Naive thymus-derived CD4-positive, alpha-beta T cell (primary cell): Measurements from ENCODE around the gene PEF1. TPM values are rescaled to one million over a fixed set of nuclear protein-coding genes. Genes with fewer than 3 reads are reported as not detected.

Source experiments
- ATAC-seq: fragments of 150-1000 bp; cut with Tn5 transposase; 2 replicates; pipeline ENCODE4 v1.10.0; 2021; ENCODE audit warnings: mild to moderate bottlenecking, moderate library complexity
- CTCF ChIA-PET: fragments of 350-600 bp; sonication (Branson Sonifier 250); formaldehyde crosslinking; loops from one replicate; lab custom pipeline; 2021; ENCODE audit warnings: antibody characterized with exemption; lab: Charles Lee
- POLR2A ChIA-PET: fragments of 350-600 bp; sonication (Branson Sonifier 250); formaldehyde crosslinking; loops from one replicate; lab custom pipeline; 2021; ENCODE audit warnings: antibody characterized with exemption, inconsistent platforms; lab: Charles Lee
- DNase-seq, 9 donors: peaks; one replicate each; pipeline versions ENCODE4 v3.0.0 to v3.0.0-alpha.2; 2020 to 2022; ENCODE audit warnings: mixed read lengths in 1 of 9
- H3K27ac ChIP-seq: one replicate; pipeline ENCODE4 v1.7.0; 2013; ENCODE audit warnings: mild to moderate bottlenecking, low read depth, low read length, moderate library complexity
- H3K27me3 ChIP-seq, 2 donors: one replicate each; pipeline ENCODE4 v1.7.0; 2013; ENCODE audit warnings: low read length in 2 of 2, mild to moderate bottlenecking in 2 of 2, moderate library complexity in 2 of 2; ENCODE audit not compliant: control insufficient read depth in 2 of 2, insufficient read depth in 2 of 2
- H3K36me3 ChIP-seq, 3 experiments: 1 replicate in 2 of 3; 2 replicates in 1 of 3; pipeline ENCODE4 v1.7.0; 2013; ENCODE audit warnings: low read length in 3 of 3, mild to moderate bottlenecking in 3 of 3, moderate library complexity in 1 of 3; ENCODE audit not compliant: insufficient read depth in 3 of 3, control insufficient read depth in 2 of 3
- H3K4me1 ChIP-seq, 2 donors: one replicate each; pipeline ENCODE4 v1.7.0; 2013; ENCODE audit warnings: low read length in 2 of 2, mild to moderate bottlenecking in 2 of 2, moderate library complexity in 1 of 2; ENCODE audit not compliant: control insufficient read depth in 2 of 2, insufficient read depth in 2 of 2
- H3K4me3 ChIP-seq: 2 replicates; pipeline ENCODE4 v1.7.0; 2013; ENCODE audit warnings: mild to moderate bottlenecking, low read length
- H3K9me3 ChIP-seq, 3 experiments: 1 replicate in 2 of 3; 2 replicates in 1 of 3; pipeline ENCODE4 v1.7.0; 2013; ENCODE audit warnings: low read length in 3 of 3; ENCODE audit not compliant: control insufficient read depth in 2 of 3
- H3K27ac Mint-ChIP-seq, 9 donors: one replicate each; pipeline ENCODE4 v1.8.0; 2020 to 2022; ENCODE audit warnings: mixed read lengths in 9 of 9, mild to moderate bottlenecking in 8 of 9, moderate library complexity in 5 of 9, inconsistent platforms in 2 of 9
- H3K27me3 Mint-ChIP-seq, 5 donors: one replicate each; pipeline ENCODE4 v1.8.0; 2021 to 2022; ENCODE audit warnings: mixed read lengths in 5 of 5, mild to moderate bottlenecking in 1 of 5
- H3K36me3 Mint-ChIP-seq, 5 donors: one replicate each; pipeline ENCODE4 v1.8.0; 2020 to 2022; ENCODE audit warnings: mixed read lengths in 5 of 5, mild to moderate bottlenecking in 3 of 5, inconsistent platforms in 1 of 5
- H3K4me1 Mint-ChIP-seq, 7 donors: one replicate each; pipeline ENCODE4 v1.8.0; 2020 to 2022; ENCODE audit warnings: mixed read lengths in 7 of 7, mild to moderate bottlenecking in 3 of 7, inconsistent platforms in 1 of 7
- H3K4me3 Mint-ChIP-seq, 10 donors: one replicate each; pipeline ENCODE4 v1.8.0; 2020 to 2022; ENCODE audit warnings: mild to moderate bottlenecking in 10 of 10, mixed read lengths in 10 of 10, moderate library complexity in 6 of 10, inconsistent platforms in 2 of 10
- H3K9me3 Mint-ChIP-seq, 11 donors: one replicate each; pipeline ENCODE4 v1.8.0; 2020 to 2022; ENCODE audit warnings: mixed read lengths in 11 of 11, mild to moderate bottlenecking in 4 of 11, inconsistent platforms in 1 of 11, moderate library complexity in 1 of 11
- intact Hi-C, 2 donors: fragments of 100-400 bp; cut with micrococcal nuclease; formaldehyde crosslinking; loops; one replicate each; pipeline ENCODE4 v1.15.1; 2023
- polyA plus RNA-seq, 2 donors: library from polyadenylated mRNA; unstranded; fragments of 300-500 nt; fragmentation: Illumina TruSeq; gene quantifications; one replicate each; pipeline ENCODE4 v1.2.3, GENCODE V29; 2021
- total RNA-seq, 6 experiments: library from RNA in 5 of 6; stranded (reverse) in 5 of 6; gene quantifications; 1 replicate in 5 of 6; 2 replicates in 1 of 6; pipeline ENCODE4 v1.2.3 and lab custom pipeline; 2021 to 2026

The PEF1 gene
- total and polyA plus RNA-seq, 7 experiments from 2014 or later = 37.7 to 87.7 (median 45.5) TPM

DNA sequence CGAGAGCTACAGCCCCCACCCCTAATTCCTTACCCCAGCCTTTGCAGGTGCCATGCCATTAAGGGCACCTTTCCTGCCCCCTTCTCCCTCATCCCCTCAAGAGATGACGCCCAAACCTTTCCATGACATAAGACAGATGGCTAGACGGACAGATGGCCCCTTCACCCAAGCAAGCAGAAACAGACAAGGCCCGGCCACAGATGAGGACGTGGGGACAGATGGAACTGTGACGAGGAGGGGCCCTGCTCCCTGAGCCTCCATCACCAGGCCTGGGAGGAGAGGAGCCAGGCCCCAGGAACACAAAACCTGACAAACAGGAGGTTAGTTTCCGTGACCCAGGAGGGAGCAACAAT lies 24.7 kb upstream of the PEF1 start:
- Mint-ChIP-seq H3K4me1 (peaks cover 6 to 17% (median 13%) of the 10 kb centered on the region in 7 donors), H3K4me3 (peak overlapping the region in 8 of 10 donors; percentile 13 to 84 (median 61)), H3K27me3 (peaks cover 7 to 26% (median 16%) of the 10 kb centered on the region in 5 donors), H3K9me3 (no peaks in the 10 kb centered on the region), H3K27ac (no peak overlapping the region), H3K36me3 (no peaks in the 10 kb centered on the region)
- CTCF ChIA-PET = no interaction called here
- DNase-seq = no peak
- Histone ChIP-seq H3K27ac (no peak overlapping the region), H3K36me3 (no peaks in the 10 kb centered on the region), H3K27me3 (peaks cover 0 to 4% of the 10 kb centered on the region in 2 donors), H3K4me3 (no peak overlapping the region), H3K4me1 (peaks cover 2 to 4% of the 10 kb centered on the region in 2 donors), H3K9me3 (no peaks in the 10 kb centered on the region)
- intact Hi-C loops = no loop called here
- no peak for ATAC-seq
- POLR2A ChIA-PET = interaction anchor here (0.6 kb wide), 1 partner anchor 475 kb away, joined by 4 read pairs; no protein-coding TSS in a partner anchor

DNA sequence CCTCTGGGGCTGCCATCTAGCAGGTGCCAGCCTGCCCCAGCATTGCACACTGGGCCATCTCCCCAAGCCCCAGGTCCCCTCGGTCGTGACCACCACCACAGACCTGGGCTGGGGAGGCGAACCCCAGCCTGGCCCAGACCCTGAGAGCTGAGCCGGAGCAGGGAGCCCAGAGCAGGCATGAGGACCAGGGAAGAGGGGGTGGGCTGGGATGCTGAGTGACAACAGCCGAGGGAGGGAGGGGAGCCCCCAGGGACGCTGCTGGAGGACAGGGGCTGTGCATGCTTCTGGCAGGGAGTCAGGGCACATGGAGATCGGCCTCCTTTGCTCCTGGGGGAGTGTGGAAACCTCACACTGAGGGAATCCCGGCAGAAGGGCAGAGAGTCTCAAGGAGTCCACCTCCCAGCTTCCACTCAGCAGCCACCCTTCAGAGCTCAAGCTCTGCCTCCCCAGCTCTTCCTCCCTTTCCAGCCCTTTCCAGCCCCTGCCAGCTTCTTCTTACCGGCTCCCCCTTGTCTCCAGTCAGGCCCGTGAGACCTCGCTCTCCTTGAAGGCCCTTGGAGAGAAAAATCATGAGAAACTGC lies 23.7 kb upstream of the PEF1 start:
- H3K9me3 ChIP-seq = no peaks in the 10 kb centered on the region
- H3K27me3 Mint-ChIP-seq = peaks cover 11 to 30% (median 16%) of the 10 kb centered on the region in 5 donors
- H3K4me3 Mint-ChIP-seq = no peak overlapping the region
- CTCF ChIA-PET = no interaction called here
- peaks cover 0 to 4% of the 10 kb centered on the region in 2 donors for H3K27me3 ChIP-seq
- ATAC-seq (no peak), DNase-seq (no peak)
- no peaks in the 10 kb centered on the region for H3K36me3 Mint-ChIP-seq
- peaks cover 9 to 17% (median 13%) of the 10 kb centered on the region in 7 donors for H3K4me1 Mint-ChIP-seq
- peaks cover 2 to 4% of the 10 kb centered on the region in 2 donors for H3K4me1 ChIP-seq
- intact Hi-C loops = no loop called here
- POLR2A ChIA-PET = no interaction called here
- no peak overlapping the region for H3K27ac ChIP-seq
- H3K27ac Mint-ChIP-seq = no peak overlapping the region
- no peak overlapping the region for H3K4me3 ChIP-seq
- no peaks in the 10 kb centered on the region for H3K36me3 ChIP-seq
- H3K9me3 Mint-ChIP-seq = peaks cover 0 to 2% (median 0%) of the 10 kb centered on the region in 11 donors

DNA sequence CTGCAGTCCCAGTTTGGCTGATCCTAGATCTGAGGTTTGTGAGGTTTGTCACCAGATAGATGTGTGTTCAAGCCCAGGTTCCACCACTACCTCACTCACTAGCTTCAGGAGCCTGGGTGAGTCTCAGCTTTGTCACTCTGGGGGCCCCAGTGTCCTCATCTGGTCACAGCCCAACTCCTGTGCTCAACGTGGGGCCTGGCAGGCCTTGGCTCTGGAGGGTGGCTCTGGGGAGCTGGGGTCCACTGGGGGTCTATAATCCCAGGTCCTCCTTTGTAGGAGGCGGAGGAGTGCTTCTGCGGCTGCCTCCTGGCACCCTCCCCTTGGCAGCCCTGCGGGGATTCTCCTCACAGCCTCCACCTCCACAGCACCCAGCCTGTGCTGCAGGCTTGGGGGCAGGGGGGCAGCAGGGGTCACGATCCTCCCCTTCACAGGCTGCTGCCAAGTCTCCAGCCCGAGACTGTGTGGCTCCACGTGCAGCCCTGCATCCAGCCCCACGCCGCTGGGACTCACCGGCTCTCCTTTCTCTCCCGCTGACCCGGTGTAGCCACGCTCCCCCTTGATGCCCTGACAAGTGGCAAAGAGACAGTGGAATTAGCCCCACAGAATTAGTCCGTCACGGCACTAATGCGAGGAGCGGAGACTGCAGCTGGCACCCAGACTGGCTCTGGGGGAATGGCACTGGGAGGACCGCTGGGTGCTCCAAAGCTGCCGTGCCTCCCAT lies 22.5 kb upstream of the PEF1 start:
- H3K4me1 Mint-ChIP-seq = peaks cover 9 to 17% (median 13%) of the 10 kb centered on the region in 7 donors
- intact Hi-C loops = no loop called here
- ATAC-seq = no peak
- peaks cover 2 to 4% of the 10 kb centered on the region in 2 donors for H3K4me1 ChIP-seq
- ChIA-PET CTCF (interaction anchor here (0.6 to 8.2 kb wide), 3 partner anchors 15 to 562 kb away, joined by 3 to 70 read pairs (median 6); no protein-coding TSS in a partner anchor), POLR2A (no interaction called here)
- peaks cover 0 to 2% (median 0%) of the 10 kb centered on the region in 11 donors for H3K9me3 Mint-ChIP-seq
- H3K9me3 ChIP-seq = no peaks in the 10 kb centered on the region
- no peak overlapping the region for H3K27ac ChIP-seq
- no peak overlapping the region for H3K4me3 Mint-ChIP-seq
- no peaks in the 10 kb centered on the region for H3K36me3 ChIP-seq
- no peak overlapping the region for H3K27ac Mint-ChIP-seq
- no peaks in the 10 kb centered on the region for H3K36me3 Mint-ChIP-seq
- peaks cover 12 to 33% (median 16%) of the 10 kb centered on the region in 5 donors for H3K27me3 Mint-ChIP-seq
- no peak for DNase-seq
- H3K4me3 ChIP-seq = no peak overlapping the region
- peaks cover 0 to 4% of the 10 kb centered on the region in 2 donors for H3K27me3 ChIP-seq

GRCh38 chr1:31666263-31666963 lies 21.7 kb upstream of the PEF1 start:
- ATAC-seq (no peak), DNase-seq (no peak)
- ChIA-PET CTCF (interaction anchor here (0.6 to 8.2 kb wide), 4 partner anchors 16 to 562 kb away, joined by 3 to 70 read pairs (median 8); no protein-coding TSS in a partner anchor), POLR2A (no interaction called here)
- H3K36me3 Mint-ChIP-seq = no peaks in the 10 kb centered on the region
- H3K27me3 ChIP-seq = peaks cover 0 to 4% of the 10 kb centered on the region in 2 donors
- H3K27ac Mint-ChIP-seq = peak overlapping the region in 1 of 9 donors; percentile 2
- intact Hi-C loops = no loop called here
- no peak overlapping the region for H3K4me3 Mint-ChIP-seq
- H3K4me1 ChIP-seq = peaks cover 2 to 4% of the 10 kb centered on the region in 2 donors
- H3K9me3 ChIP-seq = no peaks in the 10 kb centered on the region
- peaks cover 9 to 17% (median 13%) of the 10 kb centered on the region in 7 donors for H3K4me1 Mint-ChIP-seq
- H3K9me3 Mint-ChIP-seq = peaks cover 0 to 2% (median 0%) of the 10 kb centered on the region in 11 donors
- H3K4me3 ChIP-seq = no peak overlapping the region
- no peak overlapping the region for H3K27ac ChIP-seq
- no peaks in the 10 kb centered on the region for H3K36me3 ChIP-seq
- H3K27me3 Mint-ChIP-seq = peaks cover 12 to 33% (median 16%) of the 10 kb centered on the region in 5 donors

- Histone ChIP-seq H3K9me3 (no peaks in the 10 kb centered on the region), H3K27me3 (peaks cover 0 to 4% of the 10 kb centered on the region in 2 donors), H3K36me3 (no peaks in the 10 kb centered on the region), H3K4me1 (peaks cover under 1 to 4% of the 10 kb centered on the region in 2 donors), H3K4me3 (no peak overlapping the region), H3K27ac (no peak overlapping the region)
- ChIA-PET CTCF (interaction anchor here (0.7 to 8.2 kb wide), 5 partner anchors 9 to 299 kb away, joined by 3 to 70 read pairs (median 4); partner anchors contain the start of gene PEF1), POLR2A (interaction anchor here (0.6 kb wide), 1 partner anchor 332 kb away, joined by 3 read pairs; no protein-coding TSS in a partner anchor)
- intact Hi-C loops = loop anchor here in 1 of 2 donors (2.0 kb wide), 1 partner anchor 707 kb away; no protein-coding TSS in a partner anchor
- no peak for DNase-seq
- Mint-ChIP-seq H3K27ac (no peak overlapping the region), H3K4me3 (no peak overlapping the region), H3K27me3 (peaks cover 11 to 24% (median 15%) of the 10 kb centered on the region in 5 donors), H3K9me3 (peaks cover 0 to 2% (median 0%) of the 10 kb centered on the region in 11 donors), H3K4me1 (peaks cover 7 to 16% (median 12%) of the 10 kb centered on the region in 7 donors), H3K36me3 (no peaks in the 10 kb centered on the region)
- no peak for ATAC-seq
Observed at GRCh38 chr1:31665234-31665878, 20.7 kb upstream of the PEF1 start.

GRCh38 chr1:31664528-31664927 lies 19.9 kb upstream of the PEF1 start:
- DNase-seq (no peak), ATAC-seq (no peak)
- intact Hi-C loops = loop anchor here (1.0 to 5.0 kb wide), 7 partner anchors 43 to 748 kb away; no protein-coding TSS in a partner anchor
- Mint-ChIP-seq H3K4me1 (peaks cover 2 to 8% (median 5%) of the 10 kb centered on the region in 7 donors), H3K36me3 (no peaks in the 10 kb centered on the region), H3K9me3 (peaks cover 0 to 2% (median 0%) of the 10 kb centered on the region in 11 donors), H3K27me3 (peaks cover 5 to 16% (median 8%) of the 10 kb centered on the region in 5 donors), H3K4me3 (no peak overlapping the region), H3K27ac (no peak overlapping the region)
- H3K9me3 ChIP-seq = no peaks in the 10 kb centered on the region
- no peaks in the 10 kb centered on the region for H3K27me3 ChIP-seq
- no peaks in the 10 kb centered on the region for H3K4me1 ChIP-seq
- no peak overlapping the region for H3K27ac ChIP-seq
- no peaks in the 10 kb centered on the region for H3K36me3 ChIP-seq
- POLR2A ChIA-PET = interaction anchor here (0.6 to 1.1 kb wide), 2 partner anchors 124 to 333 kb away, joined by 3 read pairs; no protein-coding TSS in a partner anchor
- no peak overlapping the region for H3K4me3 ChIP-seq
- CTCF ChIA-PET = interaction anchor here (0.7 to 8.2 kb wide), 6 partner anchors 18 to 399 kb away, joined by 3 to 70 read pairs (median 4); partner anchors contain the start of gene PEF1
